ENCODE results near the gene SLC6A6. TPM values are rescaled to one million over a fixed set of nuclear protein-coding genes. Genes with fewer than 3 reads are reported as not detected.
A peak's percentile ranks its signal among the peaks of the same experiment; 100 is the strongest.

The SLC6A6 gene
- polyA plus RNA-seq, 12 donors, result 2.7 to 15.2 (median 4.2) TPM; not detected in 1

DNA sequence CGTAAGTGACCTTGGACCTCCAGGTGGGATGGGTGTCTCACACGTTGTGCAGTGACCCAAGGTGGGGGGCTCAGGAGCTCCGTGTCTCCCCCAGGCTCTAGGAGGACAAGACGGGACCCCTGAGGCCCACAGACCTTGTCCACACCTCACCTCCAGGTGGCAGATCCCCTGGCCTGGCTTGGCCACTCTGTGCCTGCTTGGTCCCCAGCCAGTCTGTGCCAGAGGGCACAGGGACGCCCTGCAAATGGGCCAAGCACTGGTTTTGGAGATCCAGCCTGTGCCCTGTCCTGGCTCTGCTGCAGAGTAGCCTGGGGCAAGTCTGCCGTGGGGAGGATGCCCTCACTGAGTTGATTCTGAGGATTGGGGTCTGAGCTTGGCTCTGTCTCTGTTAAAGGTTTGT is 14.0 kb downstream of the SLC6A6 start:
- DNase-seq, result no peak

GRCh38 chr3:14418296-14419250 is 16.2 kb downstream of the SLC6A6 start:
- DNase-seq, result no peak

- no peak for DNase-seq
These were observed 19.9 kb downstream of the SLC6A6 start for GRCh38 chr3:14422016-14422963.

DNA sequence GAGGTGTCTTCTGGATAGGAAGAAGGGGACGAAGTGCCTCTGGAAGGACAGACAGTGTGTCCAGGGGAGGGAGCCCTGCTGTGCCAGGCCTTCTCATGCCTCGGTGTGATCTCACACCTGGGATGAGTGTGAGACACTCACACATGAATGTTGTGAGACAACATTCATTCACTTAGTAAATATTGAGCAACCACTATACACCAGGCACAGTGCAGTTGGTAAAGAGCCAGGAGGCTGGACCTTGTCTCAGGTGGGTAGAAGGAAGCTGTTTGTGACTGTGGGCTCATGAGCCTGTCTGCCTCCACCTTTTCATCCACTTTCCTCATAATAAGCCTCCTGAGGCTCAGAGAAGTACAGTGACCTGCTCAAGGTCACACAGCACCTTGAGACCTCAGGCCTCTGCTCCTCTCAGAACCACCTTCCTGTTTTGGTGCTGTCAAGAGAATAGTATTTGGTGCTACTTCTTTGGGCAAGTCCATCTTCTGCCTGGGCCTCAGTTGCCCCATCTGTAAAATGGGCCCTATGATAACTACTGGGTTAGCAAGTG is 20.9 kb downstream of the SLC6A6 start:
- no peak for DNase-seq

GRCh38 chr3:14423963-14424362 is 21.6 kb downstream of the SLC6A6 start:
- no peak for DNase-seq

GRCh38 chr3:14424711-14425580 is 22.5 kb downstream of the SLC6A6 start:
- no peak for DNase-seq

GRCh38 chr3:14425581-14426304 is 23.3 kb downstream of the SLC6A6 start:
- no peak for DNase-seq

DNA sequence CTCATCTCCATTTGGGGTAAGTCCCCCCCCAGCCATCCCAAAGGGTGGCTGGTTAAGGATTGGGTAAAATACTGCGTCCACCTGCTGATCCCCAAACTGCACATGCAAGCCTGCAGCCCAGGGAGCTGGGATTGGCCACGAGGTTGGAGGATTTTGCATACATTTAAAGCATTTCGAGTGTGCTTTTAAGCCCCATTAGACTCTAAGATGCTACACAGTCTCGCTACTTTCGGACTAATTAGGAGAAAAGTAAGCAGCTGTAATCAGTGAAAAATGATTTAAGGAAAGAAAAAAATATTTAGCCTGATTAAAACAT is 23.9 kb downstream of the SLC6A6 start:
- DNase-seq, result no peak

DNA sequence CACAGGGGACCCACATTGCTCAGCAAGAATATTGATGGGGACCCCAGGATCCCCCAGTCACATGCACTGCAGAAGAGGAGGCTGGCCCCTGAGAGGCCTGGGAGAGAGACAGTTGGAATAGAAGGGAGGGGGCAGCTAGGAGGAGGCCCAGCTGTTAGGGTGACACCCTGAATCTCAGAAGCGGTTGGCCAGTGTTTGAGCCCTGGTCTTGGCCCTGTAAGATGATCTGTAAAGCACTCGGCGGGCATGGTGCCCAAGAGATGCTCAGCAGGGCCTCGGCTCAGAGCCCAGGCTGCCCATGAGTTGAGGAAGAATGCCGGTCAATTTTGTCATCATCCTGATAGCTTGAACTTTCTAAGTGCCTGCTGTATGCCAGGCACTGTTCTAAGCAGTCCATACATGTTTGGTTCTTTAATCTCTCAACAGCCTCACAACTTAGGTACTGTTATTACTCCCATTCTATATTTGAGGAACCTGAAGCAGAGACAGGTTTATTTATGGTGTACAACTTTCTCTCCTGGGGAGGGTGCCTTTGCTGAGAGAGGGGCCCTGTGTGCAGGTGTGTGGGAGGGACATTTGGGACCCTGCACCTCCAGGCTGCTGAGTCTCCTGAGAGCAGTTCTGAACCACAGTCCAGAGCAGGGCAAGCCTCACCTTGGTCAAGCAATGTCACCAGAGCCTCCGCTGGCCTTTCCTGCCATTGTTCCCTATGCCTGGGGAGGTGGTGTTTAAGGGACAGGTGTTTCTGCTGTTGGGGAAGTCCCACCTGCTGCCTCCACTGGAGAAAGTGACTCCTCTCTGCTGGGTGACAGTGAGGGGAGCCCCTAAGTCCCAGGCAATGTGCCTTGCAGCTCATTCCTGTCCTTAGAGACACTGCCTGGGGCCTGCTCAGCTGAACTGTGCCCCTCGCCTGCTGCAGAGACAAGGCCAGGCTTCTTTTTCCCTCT is 26.0 kb downstream of the SLC6A6 start:
- no peak for DNase-seq

DNA sequence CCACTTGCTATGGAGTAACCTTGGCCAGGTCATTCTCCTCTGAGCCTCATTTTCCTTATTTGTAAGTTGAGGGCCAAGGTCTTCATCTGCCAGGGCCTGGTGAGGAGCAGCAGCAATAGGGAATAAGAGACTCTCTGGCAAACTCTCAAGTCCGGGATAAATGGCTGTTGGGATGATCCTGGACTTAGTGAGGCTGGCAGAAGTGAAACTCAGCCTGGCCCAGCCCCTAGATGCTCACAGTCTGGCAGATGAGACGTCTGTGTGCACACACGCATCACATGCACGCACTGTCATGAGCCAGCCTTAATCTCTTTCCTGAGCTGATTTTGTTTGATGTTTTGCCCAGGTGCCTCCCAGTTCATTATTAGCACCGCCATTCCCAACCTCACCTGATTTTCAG is 26.8 kb downstream of the SLC6A6 start:
- no peak for DNase-seq

GRCh38 chr3:14429640-14430039 is 27.2 kb downstream of the SLC6A6 start:
- DNase-seq, result no peak

DNA sequence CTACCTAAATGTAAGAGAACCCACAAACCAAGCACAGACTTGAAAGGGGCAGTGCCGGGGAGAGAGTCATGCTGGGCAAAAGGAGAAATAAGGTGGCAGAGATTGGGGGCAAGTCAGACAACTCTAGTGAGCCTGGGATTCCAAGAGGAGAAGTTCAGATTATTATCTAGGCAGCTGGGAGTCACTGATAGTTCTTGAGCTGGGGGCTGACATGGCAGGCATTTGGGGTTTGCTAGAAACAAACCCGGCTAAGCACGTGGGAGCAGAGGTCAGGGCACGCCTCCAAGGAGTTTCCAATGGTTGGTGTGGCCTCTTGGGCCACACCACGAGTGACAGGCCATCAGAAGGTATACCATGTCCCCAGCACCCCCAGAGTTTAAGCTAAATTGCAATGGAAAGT is 27.6 kb downstream of the SLC6A6 start:
- no peak for DNase-seq

DNA sequence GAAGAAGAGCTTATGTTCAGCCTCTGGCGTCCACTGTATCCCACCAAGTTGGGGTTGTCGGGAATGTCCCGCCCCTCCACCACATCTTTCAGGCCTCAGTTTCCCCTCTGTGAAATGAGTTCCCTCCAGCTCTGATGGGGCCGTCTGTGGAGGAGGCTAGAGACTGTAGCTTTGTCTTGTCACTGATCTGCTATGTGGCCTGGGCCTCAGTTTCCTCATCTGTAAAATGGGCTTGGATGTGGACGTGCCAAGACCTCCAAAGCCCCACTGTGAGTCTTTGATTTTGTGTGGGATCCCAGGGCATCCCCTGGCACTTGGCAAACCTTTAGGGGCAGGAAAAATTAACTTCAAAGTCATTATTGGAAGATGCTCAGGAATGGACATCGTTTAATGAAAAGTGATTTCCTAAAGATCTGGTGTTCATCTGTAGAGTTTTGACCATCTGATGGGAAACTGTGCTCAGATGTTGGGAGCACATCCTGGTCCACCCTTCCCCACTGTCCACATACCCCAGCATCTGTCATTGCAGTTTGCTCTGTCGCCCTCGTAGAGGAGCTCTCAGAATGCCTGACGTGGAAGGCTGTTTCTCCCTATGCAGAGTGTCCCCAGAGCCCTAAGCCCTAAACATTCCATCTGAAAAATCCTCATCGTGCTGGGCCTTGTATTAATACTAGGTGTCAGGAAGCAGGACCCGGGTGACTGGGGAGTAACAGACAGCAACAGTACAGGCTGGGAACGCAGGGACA is 28.5 kb downstream of the SLC6A6 start:
- DNase-seq, result no peak

GRCh38 chr3:14431452-14431916 is 29.1 kb downstream of the SLC6A6 start:
- no peak for DNase-seq

- peak; percentile 38 for DNase-seq
These were observed 29.8 kb downstream of the SLC6A6 start for GRCh38 chr3:14431917-14432834.

DNA sequence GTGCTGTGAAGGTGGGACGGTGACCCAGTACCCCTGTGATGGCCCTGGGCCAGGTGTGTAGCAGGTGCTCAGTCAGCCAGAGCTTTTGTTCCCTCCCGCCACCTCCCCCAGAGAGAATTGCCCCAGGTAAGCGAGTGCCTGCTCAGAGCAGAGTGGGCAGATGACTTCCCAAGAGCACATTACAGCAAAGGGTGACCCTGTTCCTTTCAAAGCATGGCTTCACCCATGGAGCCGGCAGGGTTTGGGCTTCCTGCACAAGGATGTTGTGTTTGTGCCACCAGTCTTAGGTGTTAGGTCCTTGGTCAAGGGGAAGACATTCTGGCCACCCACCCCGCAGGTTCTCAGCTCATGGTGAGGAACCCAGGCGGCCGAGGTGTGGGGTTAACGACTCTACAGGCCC is 30.7 kb downstream of the SLC6A6 start:
- no peak for DNase-seq

- no peak for DNase-seq
These were observed 31.7 kb downstream of the SLC6A6 start for GRCh38 chr3:14434126-14434497.

All from muscle of arm (tissue), 12 donors.